Kidney (tissue), 14 donors: Measurements from ENCODE around the gene SMARCA2. TPM values are rescaled to one million over a fixed set of nuclear protein-coding genes. Genes with fewer than 3 reads are reported as not detected.

Source experiments
- DNase-seq, 5 donors: peaks; one replicate each; pipeline ENCODE4 v3.0.0-alpha.2; 2013 to 2020
- FAIRE-seq: peaks from 2 replicates; lab custom pipeline; 2012; peaks lifted over from hg19 to GRCh38; lab: Jason Lieb, UNC
- H3K27ac ChIP-seq, 2 donors: one replicate each; pipeline ENCODE4 v1.7.0; 2013; ENCODE audit warnings: low read depth in 2 of 2, low read length in 2 of 2, inconsistent platforms in 1 of 2
- H3K27me3 ChIP-seq: one replicate; pipeline ENCODE4 v1.7.1; 2013; ENCODE audit warnings: low read length, inconsistent platforms; ENCODE audit not compliant: control insufficient read depth, insufficient read depth
- H3K36me3 ChIP-seq, 3 donors: one replicate each; pipeline versions ENCODE4 v1.7.0 to v1.7.1; 2013; ENCODE audit warnings: low read length in 3 of 3, control low read depth in 1 of 3, inconsistent platforms in 1 of 3; ENCODE audit not compliant: insufficient read depth in 3 of 3, control insufficient read depth in 2 of 3
- H3K4me1 ChIP-seq, 3 donors: one replicate each; pipeline versions ENCODE4 v1.7.0 to v1.7.1; 2013; ENCODE audit warnings: low read length in 3 of 3, inconsistent platforms in 1 of 3, low read depth in 1 of 3; ENCODE audit not compliant: control insufficient read depth in 2 of 3, insufficient read depth in 2 of 3
- H3K4me3 ChIP-seq, 3 donors: one replicate each; pipeline versions ENCODE4 v1.7.0 to v1.8.1; 2013; ENCODE audit warnings: low read length in 3 of 3, control low read depth in 1 of 3, inconsistent platforms in 1 of 3
- H3K9ac ChIP-seq, 3 donors: one replicate each; pipeline versions ENCODE4 v1.7.0 to v1.7.1; 2013; ENCODE audit warnings: low read length in 3 of 3, control low read depth in 1 of 3, inconsistent platforms in 1 of 3
- H3K9me3 ChIP-seq, 3 donors: one replicate each; pipeline versions ENCODE4 v1.7.0 to v1.7.1; 2013; ENCODE audit warnings: low read length in 3 of 3, control low read depth in 1 of 3, inconsistent platforms in 1 of 3; ENCODE audit not compliant: control insufficient read depth in 2 of 3, insufficient read depth in 1 of 3
- CTCF ChIP-seq: IDR thresholded peaks from 3 replicates; pipeline ENCODE4 v1.5.1; 2012; ENCODE audit warnings: mild to moderate bottlenecking, moderate library complexity, borderline replicate concordance; ENCODE audit not compliant: insufficient read depth; ENCODE audit errors: extremely low read depth
- intact Hi-C: fragments of 100-400 bp; cut with DNase I; formaldehyde crosslinking; loops from one replicate; pipeline ENCODE4 v1.11.1; 2022
- polyA plus RNA-seq: library from polyadenylated mRNA; stranded (reverse); fragments of 350-450 nt; fragmentation: Illumina TruSeq; extraction: RNeasy Lipid Tissue Mini Kit (QIAGEN cat#74804); gene quantifications from one replicate; pipeline ENCODE4 v1.2.3, GENCODE V29; 2014; ENCODE audit warnings: low read depth, low replicate concordance; ENCODE audit not compliant: insufficient read depth
- total RNA-seq: library from RNA; stranded (reverse); fragmentation: NEBNext Ultra II Directional; extraction: Animal tissue kit (Norgen Biotek cat#: 25700); gene quantifications from one replicate; pipeline ENCODE4 v1.2.1, GENCODE V29; 2021
- donor health status: control.
- donor health status: control.
- donor health status: control.
- donor health status: control.
- donor health status: control.
- donor health status: DM: yes; HTN: yes; CAD: no.
- donor health status: Normal renal cell carcinoma (clear cell type).

Gene SMARCA2
- total and polyA plus RNA-seq, 2 donors from 2014 or later = 54.3 to 189 TPM

- H3K36me3 ChIP-seq = no peaks in the 10 kb centered on the region
- H3K27me3 ChIP-seq = no peaks in the 10 kb centered on the region
- no peak overlapping the region for H3K27ac ChIP-seq
- no peaks in the 10 kb centered on the region for H3K4me1 ChIP-seq
- no peak for TF ChIP-seq CTCF
- no peak for DNase-seq
- H3K4me3 ChIP-seq = no peak overlapping the region
- H3K9me3 ChIP-seq = no peaks in the 10 kb centered on the region
- intact Hi-C loops = no loop called here
- H3K9ac ChIP-seq = no peak overlapping the region
- FAIRE-seq = no peak
These were observed 28.8 kb upstream of the SMARCA2 start for GRCh38 chr9:1986341-1986740.

GRCh38 chr9:1989500-1989899, 25.6 kb upstream of the SMARCA2 start:
- H3K9ac ChIP-seq = no peak overlapping the region
- H3K27ac ChIP-seq = no peak overlapping the region
- TF ChIP-seq CTCF = no peak
- no peak for DNase-seq
- no peaks in the 10 kb centered on the region for H3K36me3 ChIP-seq
- H3K9me3 ChIP-seq = no peaks in the 10 kb centered on the region
- no peak overlapping the region for H3K4me3 ChIP-seq
- intact Hi-C loops = no loop called here
- no peak for FAIRE-seq
- no peaks in the 10 kb centered on the region for H3K27me3 ChIP-seq
- H3K4me1 ChIP-seq = no peaks in the 10 kb centered on the region

- no peak for FAIRE-seq
- H3K27ac ChIP-seq = no peak overlapping the region
- no peaks in the 10 kb centered on the region for H3K4me1 ChIP-seq
- no peak overlapping the region for H3K4me3 ChIP-seq
- intact Hi-C loops = no loop called here
- H3K27me3 ChIP-seq = no peaks in the 10 kb centered on the region
- no peak for DNase-seq
- H3K9me3 ChIP-seq = no peaks in the 10 kb centered on the region
- H3K36me3 ChIP-seq = no peaks in the 10 kb centered on the region
- no peak for TF ChIP-seq CTCF
- no peak overlapping the region for H3K9ac ChIP-seq
These were observed 21.0 kb upstream of the SMARCA2 start for GRCh38 chr9:1994180-1994579.

GRCh38 chr9:1995084-1995483, 20.1 kb upstream of the SMARCA2 start:
- H3K27ac ChIP-seq = no peak overlapping the region
- no peak for TF ChIP-seq CTCF
- intact Hi-C loops = no loop called here
- no peak for DNase-seq
- H3K4me3 ChIP-seq = no peak overlapping the region
- no peak overlapping the region for H3K9ac ChIP-seq
- no peak for FAIRE-seq
- no peaks in the 10 kb centered on the region for H3K27me3 ChIP-seq
- no peaks in the 10 kb centered on the region for H3K9me3 ChIP-seq
- no peaks in the 10 kb centered on the region for H3K4me1 ChIP-seq
- H3K36me3 ChIP-seq = no peaks in the 10 kb centered on the region
